ENCODE results near the gene ACOT8. TPM values are rescaled to one million over a fixed set of nuclear protein-coding genes. Genes with fewer than 3 reads are reported as not detected.

The ACOT8 gene
- total RNA-seq, 1 experiment from 2014 or later, result 38.1 TPM

- TF ChIP-seq ZNF317 (CRISPR knock-in tag; IDR thresholded peaks at IDR 0.05; ENCODE audit: borderline replicate concordance, low read depth), result 0 out of 2 replicates have a peak, but pooled peaks have one; percentile 28
- TF ChIP-seq ZNF121 (CRISPR knock-in tag; IDR thresholded peaks at IDR 0.05), result no peak
- no peak for TF ChIP-seq ZMAT4 (CRISPR knock-in tag; IDR thresholded peaks at IDR 0.05)
- TF ChIP-seq TEAD4 (CRISPR knock-in tag; IDR thresholded peaks at IDR 0.05), result no peak
- peak; percentile 35; the same call in 1 of the 2 replicates for TF ChIP-seq FOXP4 (CRISPR knock-in tag; IDR thresholded peaks at IDR 0.05)
- peak; percentile 24; the same call in 1 of the 2 replicates for TF ChIP-seq AFF4 (CRISPR knock-in tag; IDR thresholded peaks at IDR 0.05; ENCODE audit: borderline replicate concordance)
- TF ChIP-seq CREM (CRISPR knock-in tag; IDR thresholded peaks at IDR 0.05), result no peak; the same call in 1 of the 2 replicates
- TF ChIP-seq CBFB (CRISPR knock-in tag; IDR thresholded peaks at IDR 0.05; ENCODE audit: low read depth), result peak; percentile 40; the same call in 1 of the 2 replicates
- 0 out of 2 replicates have a peak, but pooled peaks have one; percentile 20 for TF ChIP-seq NFE2L1 (CRISPR knock-in tag; IDR thresholded peaks at IDR 0.05)
- TF ChIP-seq RELA (CRISPR knock-in tag; IDR thresholded peaks at IDR 0.05; ENCODE audit: borderline replicate concordance), result peak; percentile 21; the same call in 1 of the 2 replicates
- TF ChIP-seq FOXP1 (CRISPR knock-in tag; IDR thresholded peaks at IDR 0.05; ENCODE audit: borderline replicate concordance), result peak; percentile 69; the same call in 1 of the 2 replicates
Observed at GRCh38 chr20:45812157-45813005, 44.8 kb downstream of the ACOT8 start, which contains the start of gene UBE2C (continued).

GRCh38 chr20:45810191-45810970, 46.8 kb downstream of the ACOT8 start:
- DNase-seq (ENCODE audit: low spot score), result no peak
- Mint-ChIP-seq H3K4me1 (peaks cover 16% of the 10 kb centered on the region), H3K36me3 (peaks cover 52% of the 10 kb centered on the region), H3K27me3 (ENCODE audit: low read depth) (no peaks in the 10 kb centered on the region), H3K4me3 (no peak overlapping the region), H3K27ac (no peak overlapping the region), H3K9me3 (no peaks in the 10 kb centered on the region)
- ChIA-PET POLR2A (no interaction called here), CTCF (interaction anchor here (1.0 kb wide), 1 partner anchor 11 kb away, joined by 3 read pairs; no protein-coding TSS in a partner anchor)
- ATAC-seq, result no peak
- TF ChIP-seq USF1 (CRISPR knock-in tag; IDR thresholded peaks at IDR 0.05) (no peak), OVOL2 (CRISPR knock-in tag; IDR thresholded peaks at IDR 0.05; ENCODE audit: borderline replicate concordance) (no peak), ERG (CRISPR knock-in tag; IDR thresholded peaks at IDR 0.05) (no peak), JUN (CRISPR knock-in tag; IDR thresholded peaks at IDR 0.05) (no peak)
